COR-L47 (cell line): ENCODE measurements around the gene PAGR1.
"Not testable (repeated sequence)": the region's sequence is repeated elsewhere in the genome, so short reads cannot be mapped to it uniquely, and the experiment has no call there.

Experiments
- DNase-seq: peaks from one replicate; lab custom pipeline; 2025; lab: John Stamatoyannopoulos, UW

The PAGR1 gene

DNA sequence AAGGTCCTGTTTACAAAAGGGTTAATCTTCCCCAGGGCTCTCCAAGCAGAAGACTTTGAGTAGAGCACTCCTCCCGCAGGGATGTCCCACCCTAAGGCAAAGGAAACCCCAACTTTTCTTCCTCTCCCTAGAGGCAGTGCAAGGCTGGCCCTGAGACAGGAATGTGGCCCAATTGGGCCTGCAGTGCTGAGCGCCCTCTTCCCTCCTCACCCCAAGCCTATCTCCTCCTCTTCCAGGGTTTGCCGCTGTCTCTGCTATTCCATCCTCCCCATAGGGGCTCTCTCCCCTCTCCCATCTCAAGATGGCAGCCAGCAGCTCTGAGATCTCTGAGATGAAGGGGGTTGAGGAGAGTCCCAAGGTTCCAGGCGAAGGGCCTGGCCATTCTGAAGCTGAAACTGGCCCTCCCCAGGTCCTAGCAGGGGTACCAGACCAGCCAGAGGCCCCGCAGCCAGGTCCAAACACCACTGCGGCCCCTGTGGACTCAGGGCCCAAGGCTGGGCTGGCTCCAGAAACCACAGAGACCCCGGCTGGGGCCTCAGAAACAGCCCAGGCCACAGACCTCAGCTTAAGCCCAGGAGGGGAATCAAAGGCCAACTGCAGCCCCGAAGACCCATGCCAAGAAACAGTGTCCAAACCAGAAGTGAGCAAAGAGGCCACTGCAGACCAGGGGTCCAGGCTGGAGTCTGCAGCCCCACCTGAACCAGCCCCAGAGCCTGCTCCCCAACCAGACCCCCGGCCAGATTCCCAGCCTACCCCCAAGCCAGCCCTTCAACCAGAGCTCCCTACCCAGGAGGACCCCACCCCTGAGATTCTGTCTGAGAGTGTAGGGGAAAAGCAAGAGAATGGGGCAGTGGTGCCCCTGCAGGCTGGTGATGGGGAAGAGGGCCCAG lies 3.0 kb upstream of the PAGR1 start:
- no peak for DNase-seq

DNA sequence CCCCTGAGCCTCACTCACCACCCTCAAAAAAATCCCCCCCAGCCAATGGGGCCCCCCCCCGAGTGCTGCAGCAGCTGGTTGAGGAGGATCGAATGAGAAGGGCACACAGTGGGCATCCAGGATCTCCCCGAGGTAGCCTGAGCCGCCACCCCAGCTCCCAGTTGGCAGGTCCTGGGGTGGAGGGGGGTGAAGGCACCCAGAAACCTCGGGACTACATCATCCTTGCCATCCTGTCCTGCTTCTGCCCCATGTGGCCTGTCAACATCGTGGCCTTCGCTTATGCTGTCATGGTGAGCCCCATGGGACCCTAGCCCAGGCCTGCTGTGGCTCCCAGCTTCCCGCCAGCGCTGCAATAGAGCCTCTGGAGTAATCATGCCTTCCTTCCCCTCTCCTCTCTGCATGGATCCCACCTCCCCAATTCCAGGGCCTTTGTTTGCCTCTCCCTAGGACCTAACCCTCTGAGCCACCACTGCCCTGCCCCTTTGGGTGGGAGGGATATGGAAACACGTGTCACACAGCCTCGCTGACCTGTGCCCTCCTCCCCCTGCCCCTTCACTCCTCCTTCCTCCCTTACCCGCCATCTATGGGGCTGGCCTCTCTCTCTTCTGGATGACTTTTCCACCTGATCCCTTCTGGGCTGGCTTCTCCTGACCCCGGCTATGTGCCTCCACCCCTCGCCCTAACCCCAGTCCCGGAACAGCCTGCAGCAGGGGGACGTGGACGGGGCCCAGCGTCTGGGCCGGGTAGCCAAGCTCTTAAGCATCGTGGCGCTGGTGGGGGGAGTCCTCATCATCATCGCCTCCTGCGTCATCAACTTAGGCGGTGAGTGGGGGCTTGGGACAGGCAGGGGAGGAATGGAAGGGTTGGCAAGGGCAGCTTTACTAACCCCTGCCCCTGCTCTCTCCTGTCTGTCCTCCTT lies 2.0 kb upstream of the PAGR1 start:
- DNase-seq = no peak

DNA sequence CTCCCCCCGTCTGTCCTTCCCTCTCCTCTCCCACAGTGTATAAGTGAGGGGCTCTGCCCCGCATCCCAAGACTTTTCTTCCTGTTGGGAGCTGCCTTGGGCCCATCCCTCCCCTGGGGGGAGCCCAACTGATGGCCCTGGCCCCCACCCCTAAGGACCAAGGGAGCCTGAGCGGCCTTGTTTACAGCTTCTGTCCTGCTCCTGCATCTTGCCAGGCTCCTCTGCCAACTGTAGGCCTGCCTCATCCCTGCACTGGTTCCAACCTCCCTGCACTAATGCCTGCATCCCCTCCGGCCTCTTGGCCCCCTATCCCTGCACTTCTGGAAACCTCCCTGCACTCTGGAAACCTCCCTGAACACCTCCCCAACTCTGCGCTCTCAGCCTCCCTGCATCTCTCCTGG lies 1.4 kb upstream of the PAGR1 start:
- DNase-seq = no peak

DNA sequence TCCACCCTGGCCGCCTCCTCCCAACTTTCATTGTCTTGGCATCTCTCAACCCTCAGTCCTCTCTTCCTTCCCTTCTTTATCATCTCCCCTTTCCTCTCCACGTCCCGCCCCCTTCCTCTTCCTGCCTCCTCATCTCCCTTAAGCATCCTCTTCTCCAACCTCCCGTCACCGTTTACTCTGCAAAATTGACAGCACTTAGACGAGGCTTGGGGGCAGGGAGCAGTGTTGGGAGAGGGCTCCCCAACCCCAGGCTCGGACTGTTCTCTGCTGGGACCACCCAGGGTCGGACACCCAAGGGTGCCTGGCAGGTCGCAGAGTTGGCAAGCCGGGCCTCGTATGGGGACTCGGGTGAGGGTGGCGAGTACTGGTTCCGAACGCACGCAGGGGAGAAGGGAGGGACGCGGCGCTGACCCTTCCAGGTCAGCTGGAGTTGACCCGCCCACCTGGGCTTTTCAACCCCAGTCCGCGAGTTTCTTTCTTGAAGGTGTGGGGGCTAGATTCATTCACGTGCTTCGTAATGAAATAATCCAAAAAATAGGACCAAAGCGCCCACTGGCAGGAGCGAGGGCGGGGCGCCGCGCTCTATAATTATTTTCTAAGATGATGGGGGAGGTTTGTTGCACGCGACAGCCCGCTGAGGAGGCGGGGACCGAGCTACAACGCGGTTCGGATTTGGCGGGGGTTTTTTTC lies 775 bp upstream of the PAGR1 start:
- DNase-seq = peak; percentile 78

DNA sequence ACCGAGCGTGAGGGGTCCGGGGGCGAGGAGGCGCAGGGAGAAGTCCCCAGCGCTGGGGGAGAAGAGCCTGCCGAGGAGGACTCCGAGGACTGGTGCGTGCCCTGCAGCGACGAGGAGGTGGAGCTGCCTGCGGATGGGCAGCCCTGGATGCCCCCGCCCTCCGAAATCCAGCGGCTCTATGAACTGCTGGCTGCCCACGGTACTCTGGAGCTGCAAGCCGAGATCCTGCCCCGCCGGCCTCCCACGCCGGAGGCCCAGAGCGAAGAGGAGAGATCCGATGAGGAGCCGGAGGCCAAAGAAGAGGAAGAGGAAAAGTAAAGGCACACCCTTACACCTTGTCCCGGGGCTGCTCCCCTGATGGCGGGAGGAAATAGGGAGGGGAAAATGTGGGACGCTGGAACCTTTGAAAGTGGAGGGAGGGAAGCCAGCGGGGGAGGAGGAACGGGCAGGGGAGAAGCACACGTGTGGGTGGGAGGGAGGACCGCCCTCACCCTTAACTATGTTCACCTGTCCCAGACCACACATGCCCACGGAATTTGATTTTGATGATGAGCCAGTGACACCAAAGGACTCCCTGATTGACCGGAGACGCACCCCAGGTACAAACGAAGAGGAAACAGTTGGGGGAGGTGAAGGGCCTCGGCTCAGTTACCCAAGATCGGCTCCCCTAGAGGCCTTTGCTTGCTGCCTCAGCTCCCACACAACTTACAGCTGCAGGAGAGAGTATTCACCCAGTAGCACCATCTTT lies 916 bp downstream of the PAGR1 start:
- DNase-seq = peak; percentile 52

DNA sequence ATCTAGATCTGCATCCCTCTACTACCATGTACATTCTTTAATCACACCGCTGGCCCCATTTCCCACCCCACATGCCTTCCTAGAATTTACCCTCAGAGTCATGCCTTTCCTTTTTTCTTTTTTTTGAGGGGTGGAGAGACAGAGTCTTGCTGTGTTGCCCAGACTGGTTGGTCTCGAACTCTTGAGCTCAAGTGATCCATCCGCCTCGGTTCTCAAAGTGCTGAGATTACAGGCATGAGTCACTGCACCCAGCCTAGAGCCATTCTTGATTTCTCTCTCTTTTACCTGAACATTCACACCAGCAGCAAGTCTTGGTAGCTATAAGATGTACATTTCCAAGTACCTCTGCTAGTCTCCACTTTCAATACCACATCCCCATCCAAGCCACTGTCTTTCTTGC lies 2.1 kb downstream of the PAGR1 start:
- DNase-seq = no peak

DNA sequence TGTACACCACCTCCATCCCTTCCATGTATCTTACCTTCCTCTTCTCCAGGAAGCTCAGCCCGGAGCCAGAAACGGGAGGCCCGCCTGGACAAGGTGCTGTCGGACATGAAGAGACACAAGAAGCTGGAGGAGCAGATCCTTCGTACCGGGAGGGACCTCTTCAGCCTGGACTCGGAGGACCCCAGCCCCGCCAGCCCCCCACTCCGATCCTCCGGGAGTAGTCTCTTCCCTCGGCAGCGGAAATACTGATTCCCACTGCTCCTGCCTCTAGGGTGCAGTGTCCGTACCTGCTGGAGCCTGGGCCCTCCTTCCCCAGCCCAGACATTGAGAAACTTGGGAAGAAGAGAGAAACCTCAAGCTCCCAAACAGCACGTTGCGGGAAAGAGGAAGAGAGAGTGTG lies 3.6 kb downstream of the PAGR1 start:
- no peak for DNase-seq

DNA sequence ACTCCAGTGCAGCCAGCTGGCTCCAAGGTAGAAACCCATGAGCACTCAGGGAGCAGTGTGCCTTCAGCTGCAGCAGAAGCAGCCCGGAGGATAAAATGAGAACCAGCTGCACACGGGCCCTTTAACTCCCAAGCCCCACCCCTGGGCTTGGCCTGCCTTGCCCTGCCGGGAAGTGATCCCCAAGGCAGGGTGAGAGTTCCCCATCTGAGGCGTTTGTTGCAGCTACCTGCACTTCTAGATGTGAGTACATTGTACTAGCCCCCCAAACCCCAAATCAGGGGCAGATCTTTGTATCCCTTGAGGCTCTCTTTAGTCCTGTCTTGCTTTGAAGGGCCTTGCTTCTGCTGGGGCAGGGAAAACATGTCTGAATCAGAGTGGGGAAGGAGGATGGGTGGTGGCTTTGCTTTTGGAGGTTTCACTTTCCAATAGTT lies 4.3 kb downstream of the PAGR1 start, which contains the start of gene MVP:
Gene MVP (plus strand): TSS at position 192 of the 431 bp plus-strand sequence. CDS start 10,088 bp downstream, outside the sequence.
- no peak for DNase-seq

DNA sequence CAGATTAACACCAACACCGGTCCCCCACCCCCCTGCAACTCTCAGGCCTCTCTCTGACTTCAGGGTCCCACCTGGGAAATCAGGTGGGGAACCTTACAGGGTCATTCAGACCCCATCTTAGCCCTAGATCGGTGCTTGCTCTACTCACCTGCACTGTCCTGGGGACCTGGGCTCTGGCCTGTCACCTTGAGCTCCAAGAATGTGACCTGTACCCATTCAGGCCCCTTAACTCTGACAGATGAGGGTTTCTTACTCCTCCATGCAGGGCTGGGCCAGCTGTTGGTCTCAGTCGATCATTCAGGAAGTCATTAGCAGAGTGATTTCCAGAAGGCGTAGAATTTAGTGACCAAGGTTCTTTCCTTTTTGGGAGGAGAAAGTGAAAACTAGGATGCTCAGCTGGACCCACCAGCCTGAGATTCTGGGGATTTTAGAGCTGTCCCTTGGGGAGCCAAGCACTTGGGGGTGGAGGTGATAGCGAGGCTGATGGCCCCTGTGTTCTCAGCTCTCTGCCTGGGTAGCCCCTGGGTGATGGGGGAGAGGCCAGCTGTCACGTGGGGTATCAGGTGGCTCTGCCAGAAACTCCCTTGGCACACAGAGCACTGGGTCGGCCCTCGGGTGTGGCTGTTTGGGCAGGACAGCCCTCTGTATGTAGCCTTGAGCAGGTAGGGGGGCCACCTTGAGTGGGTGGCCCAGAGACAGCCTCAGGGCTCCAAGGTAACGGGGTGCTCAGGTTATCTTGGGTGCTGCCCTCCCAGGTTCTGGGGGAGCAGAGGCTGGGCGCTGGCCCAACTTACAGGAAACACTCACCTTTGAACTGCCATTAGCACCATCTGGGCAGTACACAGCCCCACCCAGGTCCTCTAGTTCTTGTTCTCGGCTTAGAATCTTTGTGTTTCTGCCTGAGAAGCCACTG lies 5.0 kb downstream of the PAGR1 start:
- no peak for DNase-seq

DNA sequence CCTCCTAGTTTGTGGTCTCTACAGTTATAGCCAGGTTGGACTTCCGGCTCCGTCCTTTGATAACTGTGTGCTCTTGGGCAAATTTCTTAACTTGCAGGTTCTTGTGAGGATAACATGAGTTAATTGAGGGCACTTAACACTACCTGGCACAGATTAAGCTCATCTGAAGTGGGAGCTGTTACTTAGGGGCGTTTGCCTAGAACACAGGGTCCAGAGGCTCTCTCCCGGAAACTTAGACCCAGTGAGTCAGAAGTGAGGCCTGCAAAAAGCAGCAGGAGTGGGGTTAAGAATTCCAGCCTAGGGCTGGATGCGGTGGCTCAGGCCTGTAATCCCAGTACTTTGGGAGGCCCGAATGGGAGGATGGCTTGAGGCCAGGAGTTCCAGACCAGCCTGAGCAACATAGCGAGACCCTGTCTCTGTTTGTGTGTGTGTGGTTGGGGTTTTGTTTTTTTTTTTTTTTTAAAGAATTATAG lies 5.7 kb downstream of the PAGR1 start:
- DNase-seq = no peak

DNA sequence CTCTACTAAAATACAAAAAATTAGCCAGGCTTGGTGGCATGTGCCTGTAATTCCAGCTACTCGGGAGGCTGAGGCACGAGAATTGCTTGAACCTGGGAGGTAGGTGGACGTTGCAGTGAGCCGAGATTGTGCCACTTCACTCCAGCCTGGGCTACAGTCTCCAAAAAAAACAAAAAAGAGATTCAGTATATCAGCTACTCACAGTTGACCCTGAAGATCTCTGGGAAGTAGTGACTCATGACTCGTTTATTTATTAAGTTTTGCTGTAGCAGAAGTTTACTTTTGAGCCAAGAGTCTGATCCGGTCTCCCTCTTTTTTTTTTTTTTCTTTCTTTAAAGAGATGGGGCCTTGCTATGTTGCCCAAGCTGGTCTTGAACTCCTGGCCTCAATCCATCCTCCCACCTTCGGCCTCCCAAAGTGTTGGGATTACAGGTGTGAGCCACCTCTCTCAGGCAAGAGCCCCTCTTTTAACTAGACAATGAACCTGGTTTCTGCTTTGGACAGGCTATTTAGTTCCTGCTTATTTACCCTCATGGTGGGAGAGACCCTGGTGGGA lies 8.7 kb downstream of the PAGR1 start:
- no peak for DNase-seq

DNA sequence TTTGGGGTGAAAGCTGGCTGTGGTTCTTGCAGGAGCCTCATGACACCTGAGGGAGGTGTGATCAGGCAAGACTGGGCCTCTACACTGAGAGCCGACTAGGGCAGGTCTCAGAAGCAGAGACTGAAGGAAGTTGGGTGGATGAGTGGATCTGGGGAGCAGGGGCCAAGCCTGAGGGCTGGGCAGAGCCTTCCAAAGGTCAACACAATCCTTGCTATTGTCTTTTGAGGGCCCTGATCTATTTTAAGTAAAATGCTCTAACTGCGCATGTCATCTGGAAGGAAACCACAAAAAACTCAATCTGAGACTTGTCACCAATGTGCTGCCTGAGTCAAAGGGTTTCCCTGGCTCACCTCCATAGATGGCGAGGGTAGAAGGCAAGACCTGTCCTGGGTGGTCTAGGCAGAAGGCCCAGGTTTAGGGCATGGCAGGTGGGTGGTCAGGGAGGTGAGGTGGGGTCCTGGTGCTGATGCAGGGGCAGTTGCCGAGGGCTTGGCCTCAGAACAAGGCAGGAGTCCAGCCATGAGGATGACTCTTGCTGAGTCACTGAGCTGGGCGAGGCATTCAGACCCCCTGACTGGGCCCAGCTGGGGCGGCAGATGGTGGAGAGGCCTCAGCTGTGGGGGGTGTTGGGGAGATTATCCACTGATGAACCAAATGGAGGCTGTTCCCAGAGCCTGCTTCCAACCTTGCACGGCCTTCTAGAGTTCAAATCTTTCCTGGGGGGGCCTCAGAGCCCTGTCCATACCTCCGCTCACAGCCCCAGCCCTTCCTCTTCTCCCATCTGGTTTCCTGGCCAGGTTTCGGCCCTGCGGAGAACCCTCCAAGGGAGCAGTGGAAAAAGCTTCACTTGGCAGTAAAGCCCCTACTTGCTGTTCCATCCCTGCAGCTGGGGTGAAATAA lies 9.4 kb downstream of the PAGR1 start:
- DNase-seq = no peak

DNA sequence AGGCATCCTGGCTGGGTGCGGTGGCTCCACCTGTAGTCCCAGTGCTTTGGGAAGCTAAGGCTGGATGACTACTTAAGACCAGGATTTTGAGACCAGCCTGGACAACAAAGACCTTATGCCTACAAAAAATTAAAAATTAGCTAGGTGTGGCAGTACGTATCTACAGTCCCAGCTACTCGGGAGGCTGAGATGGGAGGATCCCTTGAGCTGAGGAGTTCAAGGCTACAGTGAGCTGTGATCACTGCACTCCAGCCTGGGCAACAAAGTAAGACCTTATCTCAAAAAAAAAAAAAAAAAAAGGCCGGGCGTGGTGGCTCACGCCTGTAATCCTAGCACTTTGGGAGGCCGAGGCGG lies 10.4 kb downstream of the PAGR1 start:
- DNase-seq = no peak

DNA sequence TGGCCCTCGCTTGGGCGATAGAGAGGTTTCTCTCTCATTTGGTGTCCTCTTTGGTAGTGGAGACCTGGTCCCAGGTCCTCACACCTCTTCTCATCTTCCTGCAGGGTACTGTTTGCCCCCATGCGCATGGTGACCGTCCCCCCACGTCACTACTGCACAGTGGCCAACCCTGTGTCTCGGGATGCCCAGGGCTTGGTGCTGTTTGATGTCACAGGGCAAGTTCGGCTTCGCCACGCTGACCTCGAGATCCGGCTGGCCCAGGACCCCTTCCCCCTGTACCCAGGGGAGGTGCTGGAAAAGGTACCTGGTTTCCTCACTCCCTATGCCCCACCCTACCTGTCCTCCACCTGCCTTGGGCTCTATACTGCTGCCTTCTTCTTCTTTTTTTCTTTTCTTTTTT lies 14.8 kb downstream of the PAGR1 start:
- no peak for DNase-seq

DNA sequence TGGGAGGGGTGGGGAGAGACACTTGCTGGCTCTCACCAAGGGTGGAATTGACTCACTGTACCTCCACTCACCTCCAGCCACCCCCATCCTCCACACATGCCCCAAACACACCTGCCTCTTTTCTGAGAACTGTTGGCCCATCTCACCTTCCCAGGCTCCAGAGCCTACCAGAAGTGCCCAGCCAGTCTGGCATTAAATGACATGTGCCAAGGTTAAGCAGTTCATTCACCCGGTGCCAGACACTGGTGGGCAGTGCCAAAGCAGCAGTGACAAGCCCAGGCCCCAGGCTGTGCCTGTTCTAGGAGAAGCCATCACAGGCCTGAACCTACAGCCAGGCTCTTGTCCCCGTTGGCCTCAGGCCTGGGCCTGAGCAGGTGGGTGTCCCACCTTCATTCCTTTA lies 15.5 kb downstream of the PAGR1 start:
- DNase-seq = no peak

DNA sequence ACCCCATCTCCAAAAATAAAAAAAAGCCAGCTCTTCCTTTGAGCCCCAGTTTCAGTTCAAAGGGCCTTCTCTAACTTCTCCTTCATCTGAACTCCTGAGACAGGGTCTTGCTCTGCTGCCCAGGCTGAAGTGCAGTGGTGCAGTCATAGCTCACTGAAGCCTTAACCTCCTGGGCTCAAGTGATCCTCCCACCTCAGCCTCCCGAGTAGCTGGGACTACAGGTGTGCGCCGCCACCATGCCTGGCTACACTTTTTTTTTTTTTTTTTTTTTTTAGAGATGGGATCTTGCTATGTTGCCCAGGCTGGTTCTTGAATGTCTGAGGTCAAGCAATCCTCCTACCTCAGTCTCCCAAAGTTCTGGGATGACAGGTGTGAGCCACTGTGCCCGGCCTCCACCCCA lies 17.3 kb downstream of the PAGR1 start:
- not testable (repeated sequence) for DNase-seq

DNA sequence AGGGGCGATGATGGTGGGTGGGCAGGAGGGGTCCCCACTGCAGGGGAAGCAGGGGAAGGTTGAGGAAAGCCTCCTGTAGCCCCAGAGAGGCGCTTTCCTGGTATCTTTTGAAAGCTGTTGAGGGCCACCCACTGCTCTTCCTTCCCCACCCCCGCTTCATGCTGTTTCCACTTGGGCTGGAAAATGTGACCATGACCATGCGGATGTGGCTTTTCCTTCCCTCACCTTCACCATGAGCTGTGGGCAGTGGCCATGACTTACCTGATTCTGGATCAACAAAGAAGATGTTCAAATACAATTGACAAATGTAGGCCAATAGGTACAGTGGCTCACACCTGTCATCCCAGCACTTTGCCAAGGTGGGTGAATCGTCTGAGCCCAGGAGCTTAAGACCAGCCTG lies 18.1 kb downstream of the PAGR1 start:
- no peak for DNase-seq

DNA sequence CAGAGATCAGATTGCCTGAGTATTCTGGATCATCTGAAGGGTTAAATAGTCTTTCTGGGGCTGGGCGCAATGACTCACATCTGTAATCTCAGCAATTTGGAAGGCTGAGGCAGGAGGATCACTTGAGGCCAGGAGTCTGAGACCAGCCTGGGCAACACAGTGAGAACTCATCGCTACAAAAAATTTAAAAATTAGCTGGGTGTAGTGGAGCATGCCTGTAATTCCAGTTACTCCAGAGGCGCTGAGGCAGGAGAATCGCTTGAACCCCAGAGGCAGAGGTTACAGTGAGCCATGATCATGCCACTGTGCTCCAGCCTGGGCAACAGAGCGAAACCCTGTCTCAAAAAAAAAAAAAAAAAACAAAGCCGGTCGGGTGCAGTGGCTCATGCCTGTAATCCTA lies 20.0 kb downstream of the PAGR1 start:
- DNase-seq = no peak

DNA sequence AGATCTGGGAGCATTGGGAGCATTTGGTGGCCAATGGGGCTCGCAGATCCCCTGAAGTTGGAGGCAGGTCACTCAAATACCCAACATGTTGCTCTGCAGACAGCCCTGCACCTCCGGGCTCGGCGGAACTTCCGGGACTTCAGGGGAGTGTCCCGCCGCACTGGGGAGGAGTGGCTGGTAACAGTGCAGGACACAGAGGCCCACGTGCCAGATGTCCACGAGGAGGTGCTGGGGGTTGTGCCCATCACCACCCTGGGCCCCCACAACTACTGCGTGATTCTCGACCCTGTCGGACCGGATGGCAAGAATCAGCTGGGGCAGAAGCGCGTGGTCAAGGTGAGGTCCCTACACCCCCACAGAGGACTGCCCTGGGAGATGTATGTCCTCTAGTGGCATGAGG lies 20.7 kb downstream of the PAGR1 start:
- no peak for DNase-seq
